B cell (primary cell): Measurements from ENCODE around the gene SP140.

Experiments
- EZH2 ChIP-seq: IDR thresholded peaks from 2 replicates; pipeline ENCODE4 v1.6.1; 2012; ENCODE audit warnings: borderline replicate concordance, low read depth, mild to moderate bottlenecking, moderate library complexity, low read length; ENCODE audit not compliant: insufficient read depth, poor library complexity, severe bottlenecking
- TF ChIP-seq, protein P1 (sequence below): fragments of 200-600 bp; IDR thresholded peaks from one replicate; pipeline ENCODE4 v1.8.0; 2022; ENCODE audit warnings: antibody characterized with exemption, mild to moderate bottlenecking

- TF ChIP-seq, protein P1, sequence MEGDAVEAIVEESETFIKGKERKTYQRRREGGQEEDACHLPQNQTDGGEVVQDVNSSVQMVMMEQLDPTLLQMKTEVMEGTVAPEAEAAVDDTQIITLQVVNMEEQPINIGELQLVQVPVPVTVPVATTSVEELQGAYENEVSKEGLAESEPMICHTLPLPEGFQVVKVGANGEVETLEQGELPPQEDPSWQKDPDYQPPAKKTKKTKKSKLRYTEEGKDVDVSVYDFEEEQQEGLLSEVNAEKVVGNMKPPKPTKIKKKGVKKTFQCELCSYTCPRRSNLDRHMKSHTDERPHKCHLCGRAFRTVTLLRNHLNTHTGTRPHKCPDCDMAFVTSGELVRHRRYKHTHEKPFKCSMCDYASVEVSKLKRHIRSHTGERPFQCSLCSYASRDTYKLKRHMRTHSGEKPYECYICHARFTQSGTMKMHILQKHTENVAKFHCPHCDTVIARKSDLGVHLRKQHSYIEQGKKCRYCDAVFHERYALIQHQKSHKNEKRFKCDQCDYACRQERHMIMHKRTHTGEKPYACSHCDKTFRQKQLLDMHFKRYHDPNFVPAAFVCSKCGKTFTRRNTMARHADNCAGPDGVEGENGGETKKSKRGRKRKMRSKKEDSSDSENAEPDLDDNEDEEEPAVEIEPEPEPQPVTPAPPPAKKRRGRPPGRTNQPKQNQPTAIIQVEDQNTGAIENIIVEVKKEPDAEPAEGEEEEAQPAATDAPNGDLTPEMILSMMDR: no peak
- no peak for TF ChIP-seq EZH2
Measured at GRCh38 chr2:230318190-230319121, 92.9 kb downstream of the SP140 start.
